H4 (cell line): Measurements from ENCODE around the gene RSBN1. TPM values are rescaled to one million over a fixed set of nuclear protein-coding genes. Genes with fewer than 3 reads are reported as not detected.

Source experiments
- DNase-seq: peaks from one replicate; pipeline ENCODE4 v3.0.0-alpha.2; 2015; ENCODE audit warnings: low spot score
- total RNA-seq: library from RNA; depleted of rRNA; stranded (reverse); fragments of >200 nt; shearing (Covaris generic); gene quantifications from 2 replicates; pipeline ENCODE4 v1.2.3, GENCODE V29; 2014

The RSBN1 gene
- total RNA-seq, 1 experiment from 2014 or later, result 3.2 TPM

- no peak for DNase-seq
Observed at GRCh38 chr1:113812661-113813135, 422 bp upstream of the RSBN1 start.

- DNase-seq, result peak; percentile 4
Observed at GRCh38 chr1:113811156-113811887, 954 bp downstream of the RSBN1 start.

DNA sequence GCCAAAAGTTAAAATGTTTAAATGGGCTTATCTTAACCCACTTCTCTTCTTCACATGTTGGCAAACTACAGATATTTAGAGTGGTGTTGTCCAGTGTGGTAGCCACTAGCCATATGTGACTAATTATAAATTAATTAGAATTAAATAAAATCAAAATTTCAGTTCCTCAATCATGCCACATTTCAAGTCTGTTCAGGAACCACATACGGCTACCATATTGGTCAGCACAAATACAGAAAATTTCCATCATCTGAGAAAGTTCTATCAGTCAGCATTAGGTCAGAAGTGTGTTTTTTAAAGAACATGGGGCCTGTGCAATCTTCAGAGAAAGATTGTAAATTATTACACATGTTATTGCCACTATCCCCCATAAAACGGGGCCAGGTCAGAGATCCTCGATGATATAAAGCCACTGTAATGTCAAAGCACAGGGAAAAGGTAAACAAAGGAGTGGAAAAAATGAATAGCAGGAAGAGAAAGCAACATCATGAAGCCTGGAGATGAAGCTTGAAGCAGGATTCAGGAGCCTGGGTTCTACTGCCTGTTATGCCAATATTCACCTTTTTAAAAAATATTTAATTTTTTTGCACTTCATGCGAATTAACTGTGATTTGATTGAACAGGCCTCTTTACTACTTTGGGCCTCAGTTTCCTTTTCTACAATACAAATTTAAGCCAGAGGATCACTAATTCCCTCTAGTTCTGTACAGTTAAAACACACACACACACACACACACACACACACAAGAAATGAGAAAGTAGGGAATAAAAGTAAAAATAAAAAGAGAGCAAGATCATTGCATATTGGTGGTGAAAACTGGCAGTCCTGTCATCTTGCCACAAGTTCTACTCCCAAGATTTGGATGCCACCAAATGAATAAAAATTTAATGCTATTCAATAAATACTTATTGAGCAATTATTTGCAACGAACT is 2.3 kb downstream of the RSBN1 start:
- DNase-seq, result peak; percentile 6

GRCh38 chr1:113808450-113809195 is 3.7 kb downstream of the RSBN1 start:
- no peak for DNase-seq

- no peak for DNase-seq
Observed at GRCh38 chr1:113805639-113806038, 6.6 kb downstream of the RSBN1 start.

GRCh38 chr1:113805256-113805531 is 7.1 kb downstream of the RSBN1 start:
- no peak for DNase-seq

DNA sequence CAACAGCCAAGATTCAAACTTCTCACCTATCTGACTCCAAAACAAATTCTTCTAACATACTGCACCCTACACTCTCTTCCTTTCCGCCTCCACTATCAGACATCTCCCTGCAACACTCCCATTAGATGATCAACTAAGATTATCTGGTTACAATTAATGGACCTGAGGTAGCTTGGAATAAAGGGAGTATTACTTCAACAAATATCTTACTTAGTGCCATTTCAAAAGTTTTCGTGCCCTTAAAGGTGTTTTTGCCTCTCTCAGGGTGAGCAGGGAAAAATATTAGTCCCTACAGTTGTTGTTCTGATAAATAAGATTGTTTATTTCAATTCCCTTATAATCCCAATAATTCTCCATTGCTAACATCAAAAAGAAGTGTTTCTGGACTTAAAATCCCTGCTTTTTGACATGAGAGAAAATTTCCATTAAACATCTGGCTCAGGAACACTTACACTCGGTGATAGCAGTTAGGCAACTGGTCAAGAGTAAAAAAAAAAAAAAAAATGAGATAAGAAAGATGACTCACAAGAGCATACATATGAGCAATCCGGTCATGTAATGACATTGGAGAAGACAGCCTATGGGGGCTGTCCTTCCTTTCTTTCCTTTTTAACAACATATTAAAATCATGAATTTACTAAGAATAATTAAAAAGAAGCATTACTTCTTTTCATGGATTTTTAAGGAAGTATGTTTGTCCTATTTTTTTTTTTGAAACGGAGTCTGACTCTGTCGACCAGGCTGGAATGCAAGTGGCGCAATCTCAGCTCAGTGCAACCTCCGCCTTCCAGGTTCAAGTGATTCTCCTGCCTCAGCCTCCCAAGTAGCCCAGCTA is 7.6 kb downstream of the RSBN1 start:
- DNase-seq, result peak; percentile 29

DNA sequence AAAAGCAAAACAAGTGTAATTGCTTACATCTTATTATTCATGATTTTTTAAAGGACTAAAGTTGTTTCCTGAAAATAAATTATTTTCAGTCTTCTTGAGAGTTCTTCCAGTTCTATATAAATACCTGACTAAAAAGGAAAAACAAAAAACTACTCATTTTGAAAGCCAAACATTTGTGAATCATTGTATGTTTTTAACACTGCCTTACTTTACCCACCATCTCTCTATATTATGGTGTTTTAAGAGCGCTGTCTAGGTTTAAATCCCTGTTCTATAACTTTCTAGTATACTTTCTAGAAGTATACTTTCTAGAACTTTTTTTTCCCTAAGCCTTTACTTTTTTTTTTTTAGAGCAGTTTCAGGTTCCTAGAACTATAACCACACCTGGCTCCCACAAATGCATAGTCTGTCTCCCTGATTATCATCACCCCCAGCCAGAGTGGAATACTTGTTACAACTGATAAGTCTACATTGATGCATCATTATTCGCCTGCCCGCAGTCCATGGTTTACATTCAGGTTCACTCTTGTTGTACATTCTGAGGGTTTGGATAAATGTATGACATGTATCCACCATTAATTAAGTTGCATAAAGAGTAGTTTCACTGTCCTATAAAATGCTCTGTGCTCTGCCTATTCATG is 9.8 kb downstream of the RSBN1 start:
- no peak for DNase-seq

DNA sequence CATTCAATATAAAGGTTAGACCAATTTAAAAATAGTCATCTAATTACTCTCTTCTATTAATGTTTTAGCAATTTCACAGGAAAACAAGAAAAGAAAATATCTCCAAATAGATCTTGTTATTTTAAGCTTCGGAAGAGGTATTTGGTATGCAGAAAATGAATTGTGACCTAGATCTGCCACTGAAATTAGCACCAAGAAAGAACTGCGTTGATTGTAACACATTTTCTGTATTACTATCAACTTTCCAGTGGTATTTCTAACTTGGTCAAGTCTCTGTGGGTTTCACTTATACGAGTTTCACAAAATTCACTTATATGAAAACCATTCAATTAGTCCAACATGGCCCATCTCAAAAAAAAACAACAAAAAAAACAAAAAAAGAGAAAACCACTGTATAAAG is 11.8 kb downstream of the RSBN1 start:
- no peak for DNase-seq

- no peak for DNase-seq
Observed at GRCh38 chr1:113797472-113797871, 14.8 kb downstream of the RSBN1 start.

DNA sequence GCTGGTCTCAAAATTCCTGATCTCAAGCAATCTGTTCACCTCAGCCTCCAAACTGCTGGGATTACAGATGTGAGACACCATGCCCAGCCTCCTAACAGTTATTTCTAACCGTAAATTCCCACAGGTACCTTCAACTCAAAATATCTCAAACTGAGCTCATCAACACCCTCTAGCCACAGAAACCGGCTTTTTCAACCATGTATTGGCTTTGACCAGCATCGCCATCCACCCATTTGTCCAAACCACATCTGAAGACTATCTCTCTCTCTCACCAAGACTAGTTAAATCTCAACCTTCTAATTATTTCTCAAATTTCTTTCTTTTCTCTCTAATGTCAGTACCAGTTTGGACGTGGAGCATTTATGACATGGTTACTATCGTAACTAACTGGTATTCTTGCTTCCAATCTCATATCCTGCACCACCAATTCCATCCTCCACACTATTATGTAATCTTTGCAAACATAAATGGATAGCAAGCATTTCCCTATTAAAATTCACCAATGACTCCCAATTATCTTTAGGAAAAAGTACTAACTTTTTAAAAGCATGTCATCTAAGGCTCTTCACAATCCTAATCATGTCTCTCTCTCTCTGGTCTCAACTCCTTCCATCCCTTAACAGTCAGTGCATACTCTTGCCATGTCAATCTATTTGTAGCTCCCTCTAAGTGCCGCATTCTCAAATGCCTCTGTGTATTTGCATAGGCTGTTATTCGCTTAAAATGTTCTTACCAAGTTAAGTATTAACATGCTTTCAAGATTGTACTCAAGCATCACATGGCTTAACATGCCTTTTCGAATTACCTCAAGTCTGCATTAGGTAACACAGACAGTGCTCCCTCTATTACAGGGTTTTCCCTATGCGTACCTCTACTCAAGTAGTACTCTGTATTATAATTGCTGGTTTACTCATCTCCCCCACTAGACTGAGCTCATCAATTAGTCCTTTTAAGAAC is 18.1 kb downstream of the RSBN1 start:
- DNase-seq, result no peak

DNA sequence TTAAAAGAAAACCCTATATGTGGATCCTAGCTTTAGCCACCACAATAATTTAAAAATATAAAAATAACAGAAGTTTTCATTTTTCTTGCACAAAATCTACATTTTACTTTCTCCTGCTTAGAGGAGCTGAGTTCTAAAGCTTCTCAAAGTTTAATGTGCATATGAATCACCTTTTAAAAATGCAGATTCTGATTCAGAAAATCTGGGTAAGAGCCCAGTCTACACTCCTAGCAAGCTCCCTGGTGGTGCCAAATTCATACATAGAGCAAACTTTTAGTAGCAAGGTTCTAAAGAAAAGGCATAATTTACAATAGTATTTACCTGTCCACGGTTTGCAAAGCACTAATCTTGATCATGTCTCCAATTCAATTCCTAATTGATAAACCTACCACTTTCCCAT is 19.3 kb downstream of the RSBN1 start:
- DNase-seq, result no peak

DNA sequence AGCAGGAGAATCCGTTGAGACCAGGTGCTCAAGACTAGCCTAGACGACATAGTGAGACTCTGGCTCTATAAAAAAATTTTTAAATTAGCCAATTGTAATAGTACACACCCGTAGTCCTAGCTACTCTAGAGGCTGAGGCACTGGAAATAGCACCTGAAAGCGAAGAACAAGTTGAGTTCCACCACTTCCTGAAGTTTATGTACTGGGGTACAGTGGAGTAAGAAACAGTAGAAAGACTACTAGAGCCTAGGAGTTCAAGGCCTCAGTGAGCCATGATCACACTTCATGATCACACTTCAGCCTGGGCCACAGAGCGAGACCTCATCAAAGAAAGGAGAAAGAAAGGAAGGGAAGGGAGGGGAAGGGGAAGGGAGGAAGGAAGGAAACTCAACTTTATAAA is 19.8 kb downstream of the RSBN1 start:
- no peak for DNase-seq

DNA sequence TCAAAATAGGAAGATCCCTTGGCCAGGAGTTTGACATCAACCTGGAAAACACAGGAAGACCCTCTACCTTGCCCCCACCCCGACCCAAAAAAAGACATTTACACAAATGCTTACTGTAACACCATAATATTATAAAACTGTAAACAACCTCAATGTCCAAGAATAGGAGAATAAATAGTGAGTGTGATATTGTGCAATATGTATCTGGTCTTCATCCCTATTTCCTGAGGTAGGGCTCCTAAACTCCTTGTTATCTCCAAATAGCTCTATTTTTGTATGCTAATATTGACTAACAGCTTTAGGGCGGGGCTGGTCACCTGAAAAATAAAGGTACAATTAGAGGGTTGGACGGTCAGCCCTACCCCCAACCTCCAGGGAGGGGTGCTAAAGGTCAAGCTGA is 23.5 kb downstream of the RSBN1 start:
- DNase-seq, result no peak

GRCh38 chr1:113787663-113788062 is 24.6 kb downstream of the RSBN1 start:
- DNase-seq, result no peak

DNA sequence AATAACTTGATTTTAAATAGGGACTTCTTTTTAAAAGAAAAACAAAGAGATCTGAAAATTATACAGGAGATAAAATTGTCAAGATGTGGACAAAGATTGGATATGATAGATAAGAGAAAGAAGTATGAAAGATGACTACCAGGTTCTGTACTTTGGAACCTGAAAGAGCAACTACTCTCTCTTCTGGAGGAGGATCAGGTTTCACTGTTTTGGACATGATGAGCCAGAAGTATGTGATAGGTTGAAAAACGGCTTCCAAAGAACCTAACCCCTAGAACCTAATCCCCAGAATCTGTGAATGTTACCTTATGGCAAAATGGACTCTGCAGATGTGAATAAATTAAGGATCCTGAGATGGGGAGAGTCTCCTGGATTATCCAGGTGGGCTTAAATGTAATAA is 26.2 kb downstream of the RSBN1 start:
- DNase-seq, result no peak

DNA sequence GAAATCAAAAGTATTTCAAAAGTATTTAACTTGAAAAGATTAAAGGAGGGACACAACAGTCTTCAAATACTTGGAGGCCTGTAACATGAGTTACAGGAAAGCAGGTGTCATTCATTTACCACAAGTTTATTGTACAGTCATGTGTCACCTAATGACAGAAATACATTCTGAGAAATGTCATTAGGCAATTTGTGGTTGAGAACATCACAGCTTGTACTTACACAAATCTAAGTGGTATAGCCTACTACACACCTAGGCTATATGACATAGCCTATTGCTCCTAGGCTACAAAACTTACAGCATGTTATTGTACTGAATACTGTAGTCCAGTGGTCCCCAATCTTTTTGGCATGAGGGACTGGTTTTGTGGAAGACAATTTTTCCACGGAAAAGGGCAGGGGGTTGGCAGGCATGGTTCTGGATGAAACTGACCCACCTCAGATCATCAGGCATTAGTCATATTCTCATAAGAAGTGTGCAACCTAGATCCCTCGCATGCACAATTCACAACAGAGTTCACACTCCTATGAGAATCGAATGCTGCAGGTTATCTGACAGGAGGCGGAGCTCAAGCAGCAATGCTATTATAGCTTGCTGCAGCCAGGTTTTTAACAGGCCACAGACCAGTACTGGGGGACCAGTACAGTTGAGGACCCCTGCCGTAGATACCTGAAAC is 28.0 kb downstream of the RSBN1 start:
- no peak for DNase-seq

DNA sequence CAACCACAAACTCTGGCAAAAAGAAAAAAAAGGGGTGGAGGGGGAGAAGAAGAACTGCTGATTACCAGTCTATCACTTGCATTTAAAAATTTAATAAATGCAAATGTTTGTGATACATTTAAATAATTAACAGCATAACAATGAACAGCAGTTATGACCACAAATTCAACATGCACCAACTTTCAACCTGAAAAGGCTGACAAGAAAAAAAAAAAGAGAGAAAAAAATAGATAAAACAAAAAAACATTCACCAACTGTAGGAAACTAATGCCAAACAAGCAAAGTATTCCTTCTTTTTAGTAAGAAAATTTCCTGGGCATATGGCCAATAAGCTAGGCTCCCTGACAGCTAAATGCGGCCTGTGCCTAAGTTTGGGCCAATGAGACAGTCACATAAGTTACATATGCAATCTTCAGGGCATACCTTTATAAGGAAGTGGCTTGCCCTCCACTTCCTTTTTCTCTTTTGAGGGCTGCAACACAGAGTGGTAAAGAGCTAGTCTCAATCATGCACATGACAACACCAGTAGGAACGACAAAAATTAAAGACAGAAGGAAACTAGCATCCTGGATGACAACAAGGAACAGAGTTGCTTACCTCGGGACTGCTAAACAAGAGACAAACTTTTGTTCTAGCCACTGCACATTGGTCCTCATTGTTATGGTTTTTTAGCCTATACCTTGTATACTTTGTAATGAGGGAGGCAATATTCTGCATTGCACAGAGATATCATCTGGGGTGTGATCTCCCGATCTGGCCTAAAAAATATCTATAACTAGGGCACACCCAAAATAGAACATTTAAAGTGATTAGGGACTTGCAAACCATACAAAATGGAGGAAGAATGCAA is 28.8 kb downstream of the RSBN1 start:
- no peak for DNase-seq
